Astrocyte (in vitro differentiated cells and primary cell): ENCODE results near the gene BMP7.

Experiments used
- CTCF ChIP-seq: IDR thresholded peaks from 2 replicates; pipeline ENCODE4 v1.5.1; 2011; ENCODE audit warnings: low read depth, mild to moderate bottlenecking, inconsistent platforms, low read length, moderate library complexity; ENCODE audit not compliant: insufficient read depth
- EZH2 ChIP-seq: IDR thresholded peaks from 2 replicates; pipeline ENCODE4 v1.6.1; 2012; ENCODE audit warnings: mild to moderate bottlenecking, low read length, inconsistent platforms; ENCODE audit not compliant: insufficient read depth

DNA sequence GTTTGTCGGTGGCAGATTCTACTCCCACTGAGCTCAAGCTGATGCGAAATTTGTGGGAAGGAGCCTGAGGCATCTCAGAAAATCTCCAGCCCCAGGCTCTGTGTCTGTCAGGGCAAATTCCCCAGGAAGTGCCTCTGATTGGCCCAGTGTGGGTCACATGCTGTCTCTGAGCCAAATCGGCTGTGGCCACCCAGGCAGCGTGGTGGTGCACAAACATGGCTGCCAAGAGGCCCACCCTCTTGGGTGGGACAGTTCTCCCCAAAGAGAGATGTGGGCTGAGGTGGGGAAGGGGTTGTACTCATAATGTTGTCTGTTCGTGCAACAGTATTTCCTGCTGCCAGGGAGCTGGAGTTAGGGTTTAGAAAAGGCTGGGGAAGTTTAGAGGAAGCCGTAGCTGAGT is 130.6 kb downstream of the BMP7 start:
- no peak for TF ChIP-seq CTCF
- TF ChIP-seq EZH2, result no peak
